ENCODE data around the gene CMC2.
A peak's percentile ranks its signal among the peaks of the same experiment; 100 is the strongest.

The CMC2 gene

DNA sequence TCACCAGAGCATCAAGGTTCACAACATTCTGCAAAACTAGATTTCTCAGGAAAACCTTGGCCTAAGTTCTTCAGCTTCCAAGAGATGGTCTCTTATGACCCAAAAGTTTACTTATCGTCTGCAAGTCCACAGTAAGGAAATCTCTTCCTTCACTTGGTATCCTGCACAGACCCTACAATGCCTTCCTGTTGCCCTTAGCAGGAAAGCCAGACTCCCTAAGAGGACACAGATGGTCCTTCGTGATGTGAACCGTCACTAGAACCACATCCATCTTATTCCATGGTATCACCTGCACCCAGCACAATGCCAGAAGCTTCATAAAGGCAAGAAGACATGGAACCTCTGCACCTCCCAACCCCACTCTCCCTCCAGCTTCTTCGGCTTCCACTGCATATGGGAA lies 34.1 kb downstream of the CMC2 start:
- DNase-seq: no peak

GRCh38 chr16:80971819-80972218 lies 34.9 kb downstream of the CMC2 start:
- DNase-seq: peak; percentile 23

GRCh38 chr16:80969114-80969484 lies 37.6 kb downstream of the CMC2 start:
- no peak for DNase-seq

DNA sequence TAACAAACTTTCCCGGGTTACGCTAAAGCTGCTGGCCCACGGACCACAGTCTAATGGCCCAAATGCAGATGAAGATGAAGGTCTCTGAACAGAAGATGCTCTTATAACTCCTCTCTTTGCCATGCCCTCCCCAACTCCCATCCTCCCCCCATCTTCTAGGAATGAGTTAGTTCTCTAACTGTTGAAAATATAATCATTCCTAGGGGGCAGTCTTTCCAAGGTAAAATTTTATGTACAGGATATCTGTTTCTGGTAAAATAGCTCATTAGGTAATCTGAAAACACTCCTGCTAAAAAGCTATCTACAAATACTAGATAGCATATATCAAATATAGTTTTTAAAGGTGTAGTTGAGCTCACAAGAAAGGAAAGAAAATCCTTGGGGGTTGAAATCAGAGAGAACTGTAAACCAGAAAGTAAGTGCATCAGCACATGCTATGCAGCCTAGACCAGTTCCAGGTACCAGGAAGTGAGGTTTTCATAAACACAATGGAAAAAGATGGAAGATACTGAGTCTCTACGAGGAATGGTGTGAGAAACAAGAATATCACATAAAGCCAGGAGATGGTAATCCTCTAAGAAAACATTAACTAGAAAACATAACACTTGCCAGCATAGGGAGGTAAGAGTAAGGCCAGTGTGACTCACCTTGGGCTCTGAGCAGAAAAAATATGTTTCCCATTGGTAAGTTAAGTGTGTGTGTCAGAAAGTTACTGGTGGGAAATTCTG lies 38.1 kb downstream of the CMC2 start:
- no peak for DNase-seq

- no peak for DNase-seq
Measured at GRCh38 chr16:80966617-80967016, 40.1 kb downstream of the CMC2 start.

- no peak for DNase-seq
Measured at GRCh38 chr16:80964351-80964750, 42.3 kb downstream of the CMC2 start.

DNA sequence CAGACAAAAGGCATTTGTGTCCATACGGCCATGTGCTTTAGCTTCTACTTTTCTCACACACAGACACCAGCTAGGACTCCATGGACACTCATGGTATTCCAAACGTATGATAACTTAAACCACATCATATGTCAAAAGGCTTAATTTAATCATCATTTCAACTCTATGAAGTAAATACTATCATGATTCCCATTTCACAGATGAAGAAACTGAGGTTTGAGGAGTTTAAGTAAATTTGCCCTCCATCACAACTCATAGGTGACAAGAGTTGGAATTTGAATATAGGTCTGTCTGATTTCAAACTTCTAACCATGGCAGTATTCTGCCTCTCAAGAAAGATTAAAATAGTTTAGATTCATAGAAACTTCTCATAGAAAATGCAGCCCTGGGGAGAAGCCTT lies 43.8 kb downstream of the CMC2 start:
- DNase-seq: no peak

- no peak for DNase-seq
Measured at GRCh38 chr16:80958284-80958683, 48.4 kb downstream of the CMC2 start.

DNA sequence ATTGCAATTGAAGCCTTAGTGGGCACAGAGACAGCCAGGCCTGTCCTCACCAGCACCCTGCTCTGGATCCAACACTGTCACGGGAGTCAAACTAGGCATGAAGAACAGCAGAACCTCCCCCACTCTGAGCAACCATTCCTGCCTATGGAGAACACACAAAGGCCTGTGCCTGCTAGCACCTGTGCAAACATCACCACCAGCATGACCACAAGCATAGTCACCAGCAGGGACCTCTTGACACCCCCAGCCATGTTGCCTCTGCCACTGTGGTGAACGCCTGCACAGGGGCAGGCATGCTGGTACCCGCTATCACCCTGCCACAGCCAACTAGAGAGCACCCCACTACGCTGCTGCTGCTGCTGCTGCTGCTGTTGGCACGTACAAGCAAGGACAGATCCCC lies 51.7 kb downstream of the CMC2 start:
- no peak for DNase-seq

GRCh38 chr16:80948886-80949493 lies 57.7 kb downstream of the CMC2 start:
- peak; percentile 60 for DNase-seq

DNA sequence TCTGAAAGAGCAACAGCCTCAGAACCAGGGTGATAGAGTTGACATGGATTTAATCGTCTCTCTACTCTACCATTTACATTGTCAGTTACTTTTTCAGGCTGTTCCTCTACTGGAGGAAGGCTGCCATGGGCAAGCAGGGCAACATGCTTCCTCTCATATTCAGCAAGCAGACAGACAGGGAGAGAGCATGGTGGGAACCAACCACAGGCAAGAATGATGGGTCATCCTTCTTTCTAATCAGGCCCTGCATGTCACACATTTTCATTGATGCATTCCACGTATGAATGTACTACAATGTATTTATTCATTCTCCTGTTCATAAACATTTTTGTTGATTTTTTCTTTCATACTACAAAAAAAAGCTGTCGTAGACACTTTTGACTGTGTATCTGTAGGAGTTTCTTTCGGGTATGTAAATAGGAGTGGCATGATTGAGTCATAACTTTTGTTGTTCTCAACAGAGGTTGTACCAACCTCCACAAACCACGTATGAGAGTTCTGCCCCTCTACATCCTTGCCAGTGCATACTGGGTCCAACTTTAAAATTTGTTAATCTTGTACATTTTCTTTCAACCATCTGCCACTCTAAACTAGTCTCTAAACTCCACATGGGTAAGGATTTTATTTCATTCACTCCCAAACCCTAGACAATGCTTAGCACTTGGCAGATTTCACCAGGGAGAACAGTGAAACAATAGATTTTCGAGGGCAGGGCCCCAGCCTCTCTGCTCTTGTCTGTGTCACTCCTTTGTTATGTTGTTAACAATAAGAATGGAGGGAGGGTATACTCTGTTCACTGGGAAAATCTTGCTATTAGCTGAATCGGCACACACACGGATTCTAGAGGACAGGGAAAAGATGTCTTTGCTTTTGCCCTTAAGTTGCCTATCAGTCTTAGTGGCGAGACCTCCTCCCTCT lies 58.7 kb downstream of the CMC2 start:
- DNase-seq: peak; percentile 43

DNA sequence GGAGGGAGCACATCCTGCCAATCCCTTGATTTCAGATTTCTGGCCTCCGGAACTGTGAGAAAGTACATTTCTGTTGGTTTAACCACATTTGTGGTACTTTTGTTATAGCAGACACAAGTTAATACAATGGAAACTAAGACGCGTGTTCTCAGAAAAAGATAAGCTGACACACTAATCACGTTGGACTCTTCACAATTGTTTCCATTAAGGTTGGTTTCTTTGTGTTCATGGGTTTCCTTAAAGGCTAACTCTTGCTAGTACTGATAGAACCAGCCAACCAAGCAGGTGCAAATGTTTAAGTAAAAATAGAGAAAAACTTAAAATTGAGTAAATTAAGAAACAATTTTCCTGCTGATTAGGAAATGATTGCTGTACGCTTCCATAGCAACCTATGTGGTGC lies 59.4 kb downstream of the CMC2 start:
- DNase-seq: no peak

- no peak for DNase-seq
Measured at GRCh38 chr16:80946481-80946880, 60.2 kb downstream of the CMC2 start.

DNA sequence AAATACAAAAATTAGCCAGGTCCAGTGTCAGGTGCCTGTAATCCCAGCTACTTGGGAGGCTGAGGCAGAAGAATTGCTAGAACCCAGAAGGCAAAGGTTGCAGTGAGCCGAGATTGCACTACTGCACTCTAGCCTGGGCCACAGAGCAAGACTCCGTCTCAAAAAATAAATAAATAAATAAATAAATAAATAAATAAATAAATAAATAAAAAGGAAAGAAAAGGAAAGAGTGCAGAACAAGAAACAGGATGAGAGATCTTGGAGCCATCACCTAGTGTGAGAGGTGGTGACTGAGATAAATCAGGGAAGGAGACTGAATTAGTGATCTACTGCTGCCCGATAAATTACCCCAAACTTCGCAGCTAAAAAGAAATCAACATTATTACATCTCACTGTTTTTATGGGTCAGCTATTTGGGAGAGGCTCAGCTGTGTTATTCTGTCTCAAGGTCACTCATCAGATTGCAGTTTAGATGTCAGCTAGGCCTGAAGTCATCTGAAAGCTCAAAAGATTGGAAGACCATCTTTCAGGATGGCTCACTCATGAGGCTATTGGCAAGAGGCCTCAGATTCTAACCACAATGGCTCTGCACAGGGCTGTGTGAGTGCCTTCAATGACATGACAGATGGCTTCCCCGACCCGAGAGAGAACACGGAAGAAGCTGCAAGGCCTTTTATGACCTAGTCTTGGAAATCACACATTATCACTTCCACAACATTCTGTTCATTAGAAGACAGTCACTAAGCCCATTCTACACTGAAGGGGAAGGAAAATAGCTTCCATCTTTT lies 66.4 kb downstream of the CMC2 start:
- DNase-seq: no peak

GRCh38 chr16:80938879-80939260 lies 67.8 kb downstream of the CMC2 start:
- DNase-seq: no peak

DNA sequence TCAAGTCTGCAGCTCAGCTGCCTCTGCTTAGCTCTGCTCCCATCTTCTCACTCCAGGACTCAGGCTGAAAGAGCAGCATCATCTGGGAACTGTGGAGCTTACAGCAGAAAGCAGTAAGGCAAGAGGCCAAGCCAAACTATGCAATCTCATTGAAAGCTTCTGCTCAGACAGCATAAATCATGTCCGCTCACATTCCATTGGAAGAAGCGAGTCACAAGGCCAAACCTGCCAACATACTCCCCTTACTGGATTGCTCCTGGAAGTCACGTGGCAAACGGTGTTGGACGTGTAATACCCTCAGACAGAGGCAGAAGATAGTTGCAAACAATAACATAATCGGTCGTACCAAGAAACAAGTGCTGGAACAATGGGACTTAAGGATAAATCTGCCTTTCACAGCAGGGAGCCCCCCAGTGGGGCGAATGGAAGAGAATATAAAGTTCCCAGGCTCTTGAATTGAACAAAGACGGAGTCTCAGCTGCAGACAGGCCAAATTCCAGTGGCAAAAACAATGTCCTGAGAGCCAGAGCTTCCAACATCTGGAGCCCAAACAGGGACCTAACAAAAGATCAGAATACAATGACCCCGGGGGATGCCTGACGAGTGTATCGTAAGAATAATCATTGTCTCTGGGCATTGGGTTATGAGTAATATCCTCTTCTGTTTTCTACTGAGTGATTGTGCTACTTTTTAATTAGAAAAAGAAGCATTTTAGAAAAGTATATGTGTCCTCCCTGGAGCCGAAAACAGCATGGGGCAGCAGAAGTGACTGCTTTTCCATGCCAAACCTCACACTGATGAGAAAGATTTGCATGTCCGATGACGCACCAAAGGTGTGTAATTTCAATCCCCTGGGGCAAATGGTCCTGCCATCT lies 68.4 kb downstream of the CMC2 start:
- peak; percentile 52 for DNase-seq

- DNase-seq: no peak
Measured at GRCh38 chr16:80936410-80936809, 70.3 kb downstream of the CMC2 start.

- DNase-seq: no peak
Measured at GRCh38 chr16:80935691-80936090, 71.0 kb downstream of the CMC2 start.

- DNase-seq: no peak
Measured at GRCh38 chr16:80932708-80933095, 74.0 kb downstream of the CMC2 start.

DNA sequence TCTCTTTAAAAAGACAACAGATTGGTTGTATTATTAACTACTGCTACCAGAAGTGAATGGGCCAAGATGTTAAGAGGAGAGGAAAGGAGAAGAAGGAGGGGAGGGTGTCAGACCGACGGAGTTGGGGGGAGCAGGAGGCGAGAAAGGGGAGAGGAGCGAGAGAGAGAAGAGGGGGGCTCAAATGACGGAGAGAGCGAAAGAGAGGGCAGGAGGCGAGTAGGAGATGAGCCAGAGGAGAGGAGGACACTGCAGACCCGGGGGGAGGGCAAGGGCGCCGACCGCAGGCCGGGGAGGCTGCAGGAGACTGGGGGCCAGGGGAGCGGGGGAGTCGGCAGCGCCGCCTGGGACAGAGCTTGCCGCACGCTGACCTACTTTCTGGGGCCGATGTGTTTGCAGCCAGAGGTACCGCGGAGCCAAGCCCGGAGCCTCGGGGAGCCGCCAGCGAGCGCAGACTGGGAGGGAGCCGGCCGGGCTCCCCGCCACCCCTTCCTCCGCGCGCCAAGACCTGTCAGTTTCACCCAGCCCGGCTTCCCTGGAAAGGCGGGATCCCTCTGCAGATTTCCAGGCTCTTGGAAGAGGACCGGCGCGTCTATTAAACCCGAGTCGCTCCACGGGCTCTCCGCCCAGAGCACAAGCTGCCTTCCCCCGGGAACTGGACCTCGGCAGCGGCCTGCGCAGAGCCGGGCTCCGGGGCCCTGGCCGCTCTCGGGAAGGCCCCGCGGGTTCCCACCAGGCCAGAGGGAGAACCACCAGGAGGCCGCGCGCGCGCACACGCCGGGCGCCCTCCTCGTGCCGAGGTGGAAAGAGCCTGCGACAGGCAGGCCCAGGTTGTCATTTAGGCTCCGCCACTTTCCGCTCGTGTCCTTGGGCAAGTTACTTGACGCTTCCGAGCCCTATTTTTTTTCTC lies 74.6 kb downstream of the CMC2 start:
- peak; percentile 94 for DNase-seq
